PC-9 (cell line): ENCODE measurements around the gene IRAK4.

Experiments
- CTCF ChIP-seq: fragments of 200-600 bp; sonication (generic); conservative IDR thresholded peaks from 2 replicates; pipeline ENCODE4 v1.6.1; 2017; ENCODE audit warnings: mixed run types, antibody characterized with exemption, mild to moderate bottlenecking, moderate library complexity
- EZH2 ChIP-seq: fragments of 200-600 bp; sonication (generic); IDR thresholded peaks from 2 replicates; pipeline ENCODE4 v1.8.0; 2017; ENCODE audit warnings: antibody characterized with exemption, low read depth

DNA sequence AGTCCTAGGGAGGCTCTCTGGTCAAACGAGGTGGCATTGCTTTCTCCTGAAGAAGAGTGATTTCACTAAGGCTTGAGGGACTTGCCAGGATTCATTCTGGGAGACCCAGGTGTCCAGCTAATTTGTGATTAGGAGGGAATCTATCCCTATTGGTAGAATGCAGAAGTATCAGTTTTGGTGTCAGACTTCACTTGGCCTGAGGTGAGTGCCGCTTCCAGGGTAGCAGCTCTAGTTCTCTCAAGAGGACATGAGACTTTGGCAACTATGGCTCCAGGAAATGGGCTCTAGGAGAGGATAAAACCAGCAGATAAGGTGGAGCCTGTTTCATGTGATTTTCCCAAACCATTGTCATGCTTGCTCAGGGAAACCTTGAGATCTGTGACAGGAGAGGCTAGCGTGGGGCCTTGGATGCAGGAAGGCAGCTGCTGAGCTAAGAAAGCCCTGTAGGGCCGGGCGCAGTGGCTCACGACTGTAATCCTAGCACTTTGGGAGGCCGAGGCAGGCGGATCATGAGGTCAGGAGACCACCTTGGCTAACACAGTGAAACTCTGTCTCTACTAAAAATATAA lies 65.5 kb downstream of the IRAK4 start:
- TF ChIP-seq EZH2 (no peak), CTCF (no peak)
